Caco-2 (cell line): ENCODE results near the gene CAPZA2. TPM values are rescaled to one million over a fixed set of nuclear protein-coding genes. Genes with fewer than 3 reads are reported as not detected.
A peak's percentile ranks its signal among the peaks of the same experiment; 100 is the strongest.

ENCODE experiments used
- BruUV-seq: library from RNA; stranded (reverse); fragments of 400-500 nt; replicated peaks from 2 replicates; lab custom pipeline; 2021; lab: Mats Ljungman, UMichigan
- CTCF ChIA-PET: fragments of 300-600 bp; sonication (Branson Sonifier 250); formaldehyde crosslinking; loops from one replicate; lab custom pipeline; 2022; ENCODE audit warnings: antibody characterized with exemption; lab: Charles Lee
- POLR2A ChIA-PET: fragments of 300-600 bp; sonication (Branson Sonifier 250); formaldehyde crosslinking; loops from one replicate; lab custom pipeline; 2022; ENCODE audit warnings: antibody characterized with exemption; lab: Charles Lee
- DNase-seq, 2 experiments: peaks; one replicate each; pipeline versions ENCODE4 v3.0.0 to v3.0.0-alpha.2; 2020 to 2022
- H3K27me3 ChIP-seq: replicated peaks from 2 replicates; pipeline ENCODE4 v1.6.0; 2011; ENCODE audit warnings: low read length; ENCODE audit not compliant: control insufficient read depth, insufficient read depth
- H3K36me3 ChIP-seq: 2 replicates; pipeline ENCODE4 v1.5.1; 2011; ENCODE audit warnings: low read length; ENCODE audit not compliant: control insufficient read depth, insufficient read depth
- H3K4me1 ChIP-seq: fragments of 250-450 bp; sonication (Bioruptor Pico); 2 replicates; pipeline ENCODE4 v1.5.1; 2020; ENCODE audit warnings: mild to moderate bottlenecking
- H3K4me3 ChIP-seq: 2 replicates; pipeline ENCODE4 v1.5.1; 2011; ENCODE audit warnings: low read depth, mild to moderate bottlenecking, control low read depth, low read length
- H3K9me3 ChIP-seq: fragments of 250-450 bp; sonication (Bioruptor Pico); 2 replicates; pipeline ENCODE4 v1.5.1; 2020; ENCODE audit warnings: mild to moderate bottlenecking, moderate library complexity
- H3K27ac Mint-ChIP-seq: one replicate; pipeline ENCODE4 v1.8.0; 2022; ENCODE audit warnings: mixed read lengths; ENCODE audit not compliant: unreplicated experiment
- H3K27me3 Mint-ChIP-seq: one replicate; pipeline ENCODE4 v1.8.0; 2022; ENCODE audit warnings: mixed read lengths; ENCODE audit not compliant: insufficient read depth, unreplicated experiment
- H3K36me3 Mint-ChIP-seq: one replicate; pipeline ENCODE4 v1.8.0; 2022; ENCODE audit warnings: mild to moderate bottlenecking, mixed read lengths; ENCODE audit not compliant: insufficient read depth, unreplicated experiment
- H3K4me1 Mint-ChIP-seq: one replicate; pipeline ENCODE4 v1.8.0; 2022; ENCODE audit warnings: low read depth, mixed read lengths; ENCODE audit not compliant: unreplicated experiment
- H3K4me3 Mint-ChIP-seq: one replicate; pipeline ENCODE4 v1.8.0; 2022; ENCODE audit warnings: mild to moderate bottlenecking, moderate library complexity, mixed read lengths; ENCODE audit not compliant: unreplicated experiment
- H3K9me3 Mint-ChIP-seq: one replicate; pipeline ENCODE4 v1.8.0; 2022; ENCODE audit warnings: mixed read lengths; ENCODE audit not compliant: unreplicated experiment
- CTCF ChIP-seq, 2 experiments: fragments of 200-600 bp in 1 of 2; IDR thresholded peaks; 1 replicate in 1 of 2; 2 replicates in 1 of 2; pipeline versions ENCODE4 v1.5.1 to v1.8.0; 2011 to 2022; ENCODE audit warnings: antibody characterized with exemption in 1 of 2, control low read depth in 1 of 2, inconsistent platforms in 1 of 2, low read depth in 1 of 2, low read length in 1 of 2, mild to moderate bottlenecking in 1 of 2, moderate library complexity in 1 of 2; ENCODE audit not compliant: insufficient read depth in 1 of 2, severe bottlenecking in 1 of 2, unreplicated experiment in 1 of 2
- intact Hi-C: fragments of 100-400 bp; cut with micrococcal nuclease; formaldehyde crosslinking; loops from one replicate; pipeline ENCODE4 v1.10.0; 2022; ENCODE audit not compliant: unreplicated experiment
- total RNA-seq: library from RNA; stranded (reverse); gene quantifications from 2 replicates; pipeline ENCODE4 v1.2.3, GENCODE V29; 2022

Gene CAPZA2
- total RNA-seq, 1 experiment from 2014 or later = 271 TPM

GRCh38 chr7:116828281-116828680 lies 34.1 kb upstream of the CAPZA2 start:
- no peak overlapping the region for H3K4me3 ChIP-seq
- no peaks in the 10 kb centered on the region for H3K27me3 Mint-ChIP-seq
- peaks cover 10% of the 10 kb centered on the region for H3K9me3 Mint-ChIP-seq
- POLR2A ChIA-PET = interaction anchor here (0.5 kb wide), 1 partner anchor 14 kb away, joined by 3 read pairs; no protein-coding TSS in a partner anchor
- H3K27me3 ChIP-seq = no peaks in the 10 kb centered on the region
- H3K9me3 ChIP-seq = no peaks in the 10 kb centered on the region
- no peaks in the 10 kb centered on the region for H3K36me3 ChIP-seq
- H3K27ac Mint-ChIP-seq = no peak overlapping the region
- peak in 1 of 2 experiments; percentile 12 for DNase-seq
- no peaks in the 10 kb centered on the region for H3K36me3 Mint-ChIP-seq
- CTCF ChIA-PET = no interaction called here
- intact Hi-C loops = no loop called here
- H3K4me1 Mint-ChIP-seq = no peaks in the 10 kb centered on the region
- BruUV-seq = no TSS peak
- no peaks in the 10 kb centered on the region for H3K4me1 ChIP-seq
- no peak for TF ChIP-seq CTCF (IDR thresholded peaks at IDR 0.05; ENCODE audit: insufficient read depth in 1 of 2, low read depth in 1 of 2, low read length in 1 of 2, severe bottlenecking in 1 of 2, unreplicated experiment in 1 of 2)
- H3K4me3 Mint-ChIP-seq = no peak overlapping the region

DNA sequence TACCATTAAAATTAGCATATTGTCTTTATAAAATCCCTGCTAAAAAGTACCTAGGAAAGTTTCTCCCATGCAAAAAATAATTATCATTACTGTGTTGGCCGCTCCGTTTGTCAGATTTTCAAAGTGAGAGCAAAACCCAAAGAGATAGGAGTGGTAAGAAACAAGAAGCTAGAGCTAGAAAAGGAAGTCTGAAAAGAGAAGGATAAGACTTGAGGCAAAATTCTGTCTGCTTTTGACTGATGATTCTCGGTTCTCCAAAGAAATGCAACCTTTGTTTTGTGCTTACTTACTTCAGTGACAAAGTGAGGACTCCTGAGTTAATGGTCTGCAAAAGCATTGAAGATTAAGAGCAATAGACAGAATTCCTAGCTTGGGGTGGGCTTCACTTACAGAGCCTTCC lies 33.3 kb upstream of the CAPZA2 start:
- ChIA-PET POLR2A (no interaction called here), CTCF (no interaction called here)
- Histone ChIP-seq H3K36me3 (no peaks in the 10 kb centered on the region), H3K4me3 (no peak overlapping the region), H3K27me3 (no peaks in the 10 kb centered on the region), H3K9me3 (no peaks in the 10 kb centered on the region), H3K4me1 (no peaks in the 10 kb centered on the region)
- DNase-seq = no peak
- H3K27ac Mint-ChIP-seq = no peak overlapping the region
- no TSS peak for BruUV-seq
- no peaks in the 10 kb centered on the region for H3K36me3 Mint-ChIP-seq
- H3K4me1 Mint-ChIP-seq = no peaks in the 10 kb centered on the region
- peaks cover 7% of the 10 kb centered on the region for H3K9me3 Mint-ChIP-seq
- H3K4me3 Mint-ChIP-seq = no peak overlapping the region
- intact Hi-C loops = no loop called here
- no peaks in the 10 kb centered on the region for H3K27me3 Mint-ChIP-seq
- no peak for TF ChIP-seq CTCF (IDR thresholded peaks at IDR 0.05; ENCODE audit: insufficient read depth in 1 of 2, low read depth in 1 of 2, low read length in 1 of 2, severe bottlenecking in 1 of 2, unreplicated experiment in 1 of 2)

GRCh38 chr7:116829493-116829892 lies 32.9 kb upstream of the CAPZA2 start:
- H3K27ac Mint-ChIP-seq = no peak overlapping the region
- no peaks in the 10 kb centered on the region for H3K27me3 ChIP-seq
- no peak overlapping the region for H3K4me3 Mint-ChIP-seq
- H3K27me3 Mint-ChIP-seq = no peaks in the 10 kb centered on the region
- no TSS peak for BruUV-seq
- CTCF ChIA-PET = no interaction called here
- no peaks in the 10 kb centered on the region for H3K4me1 Mint-ChIP-seq
- H3K36me3 ChIP-seq = no peaks in the 10 kb centered on the region
- peaks cover 2% of the 10 kb centered on the region for H3K9me3 Mint-ChIP-seq
- POLR2A ChIA-PET = no interaction called here
- H3K4me3 ChIP-seq = no peak overlapping the region
- H3K4me1 ChIP-seq = no peaks in the 10 kb centered on the region
- DNase-seq = no peak
- H3K36me3 Mint-ChIP-seq = no peaks in the 10 kb centered on the region
- no peaks in the 10 kb centered on the region for H3K9me3 ChIP-seq
- intact Hi-C loops = no loop called here
- no peak for TF ChIP-seq CTCF (IDR thresholded peaks at IDR 0.05; ENCODE audit: insufficient read depth in 1 of 2, low read depth in 1 of 2, low read length in 1 of 2, severe bottlenecking in 1 of 2, unreplicated experiment in 1 of 2)
